ENCODE measurements around the gene ASMTL. TPM values are rescaled to one million over a fixed set of nuclear protein-coding genes. Genes with fewer than 3 reads are reported as not detected.

ASMTL gene
- total RNA-seq, 1 experiment from 2014 or later: 15.2 TPM

Other genes starting within 250 kb of the ASMTL start
- gene CRLF2, start 240.3 kb downstream of the ASMTL start, total RNA-seq (2014; rRNA removed; shearing (Covaris generic)): not detected in 2 replicates
- gene CSF2RA, start 184.1 kb downstream of the ASMTL start, total RNA-seq (2014; rRNA removed; shearing (Covaris generic)): not detected in 2 replicates
- gene IL3RA, start 116.1 kb downstream of the ASMTL start, total RNA-seq (2014; rRNA removed; shearing (Covaris generic)): not detected in 2 replicates
- 299 and 300 TPM in 2 replicates for gene SLC25A6, start 60.8 kb downstream of the ASMTL start, total RNA-seq (2014; rRNA removed; shearing (Covaris generic))
- gene P2RY8, start 84.3 kb upstream of the ASMTL start, total RNA-seq (2014; rRNA removed; shearing (Covaris generic)): not detected in 2 replicates
- 34.9 and 38.3 TPM in 2 replicates for gene AKAP17A, start 138.7 kb upstream of the ASMTL start, total RNA-seq (2014; rRNA removed; shearing (Covaris generic))
- 0.10 TPM in 1 of 2 replicates, not detected in the other for gene ASMT, start 162.2 kb upstream of the ASMTL start, total RNA-seq (2014; rRNA removed; shearing (Covaris generic))